SH-SY5Y (cell line): ENCODE results near the gene IMP3.

Experiments used
- GATA2 ChIP-seq: IDR thresholded peaks from 2 replicates; pipeline ENCODE4 v1.6.1; 2011; ENCODE audit warnings: mild to moderate bottlenecking, low read depth, low read length
- GATA3 ChIP-seq: IDR thresholded peaks from 2 replicates; pipeline ENCODE4 v1.6.1; 2011; ENCODE audit warnings: low read depth, mild to moderate bottlenecking, low read length, moderate library complexity

GRCh38 chr15:75676688-75677464 lies 36.9 kb upstream of the IMP3 start:
- no peak for TF ChIP-seq GATA3
- no peak for TF ChIP-seq GATA2
